A673 (cell line): ENCODE measurements around the gene NTF3. TPM values are rescaled to one million over a fixed set of nuclear protein-coding genes. Genes with fewer than 3 reads are reported as not detected.

ENCODE experiments used
- BruUV-seq: library from RNA; stranded (reverse); fragments of 400-500 nt; replicated peaks from 2 replicates; lab custom pipeline; 2021; lab: Mats Ljungman, UMichigan
- CTCF ChIA-PET: fragments of 300-600 bp; sonication (Branson Sonifier 250); formaldehyde crosslinking; loops from one replicate; lab custom pipeline; 2022; ENCODE audit warnings: antibody characterized with exemption; lab: Charles Lee
- POLR2A ChIA-PET: fragments of 300-600 bp; sonication (Branson Sonifier 250); formaldehyde crosslinking; loops from one replicate; lab custom pipeline; 2022; ENCODE audit warnings: antibody characterized with exemption; ENCODE audit not compliant: low non-redundant PET; lab: Charles Lee
- DNase-seq: peaks from one replicate; pipeline ENCODE4 v3.0.0-alpha.2; 2015; ENCODE audit warnings: low spot score
- H3K27ac ChIP-seq: fragments of 200-600 bp; sonication (generic); 2 replicates; pipeline ENCODE4 v1.5.1; 2016; ENCODE audit warnings: mixed run types, low read depth, mild to moderate bottlenecking, mixed read lengths, antibody characterized with exemption, low read length; ENCODE audit not compliant: poor library complexity, severe bottlenecking
- H3K27me3 ChIP-seq: fragments of 200-600 bp; sonication (generic); replicated peaks from 2 replicates; pipeline ENCODE4 v1.6.1; 2017; ENCODE audit warnings: mixed run types, low read depth, mild to moderate bottlenecking, mixed read lengths, antibody characterized with exemption, low read length; ENCODE audit not compliant: insufficient read depth, poor library complexity
- H3K36me3 ChIP-seq: fragments of 200-600 bp; sonication (generic); 2 replicates; pipeline ENCODE4 v1.6.1; 2016; ENCODE audit warnings: mixed run types, mild to moderate bottlenecking, mixed read lengths, antibody characterized with exemption, low read length; ENCODE audit not compliant: insufficient read depth, poor library complexity, severe bottlenecking
- H3K4me1 ChIP-seq: fragments of 200-600 bp; sonication (generic); 2 replicates; pipeline ENCODE4 v1.6.1; 2017; ENCODE audit warnings: mixed run types, mild to moderate bottlenecking, mixed read lengths, antibody characterized with exemption, low read length; ENCODE audit not compliant: insufficient read depth, poor library complexity, severe bottlenecking
- H3K4me3 ChIP-seq: fragments of 200-600 bp; sonication (generic); 2 replicates; pipeline ENCODE4 v1.5.1; 2016; ENCODE audit warnings: low read depth, mixed run types, mild to moderate bottlenecking, mixed read lengths, low read length; ENCODE audit not compliant: poor library complexity, severe bottlenecking
- H3K9me3 ChIP-seq: fragments of 200-600 bp; sonication (generic); 2 replicates; pipeline ENCODE4 v1.6.1; 2016; ENCODE audit warnings: mixed run types, low read depth, mild to moderate bottlenecking, mixed read lengths, antibody characterized with exemption, low read length; ENCODE audit not compliant: poor library complexity, severe bottlenecking
- CTCF ChIP-seq: fragments of 300-800, 200-600 bp; sonication (generic); conservative IDR thresholded peaks from 2 replicates; pipeline ENCODE4 v1.5.1; 2017; ENCODE audit warnings: low read depth, mild to moderate bottlenecking, antibody characterized with exemption, low read length, moderate library complexity, mixed read lengths
- EZH2 ChIP-seq: fragments of 200-600 bp; sonication (generic); IDR thresholded peaks from 2 replicates; pipeline ENCODE4 v1.6.1; 2017; ENCODE audit warnings: borderline replicate concordance, low read depth, mild to moderate bottlenecking, mixed read lengths, antibody characterized with exemption, low read length; ENCODE audit not compliant: poor library complexity, severe bottlenecking
- intact Hi-C: fragments of 100-400 bp; cut with micrococcal nuclease; formaldehyde crosslinking; loops from one replicate; pipeline ENCODE4 v1.10.0; 2022; ENCODE audit not compliant: unreplicated experiment
- total RNA-seq: library from RNA; stranded (reverse); gene quantifications from 2 replicates; pipeline ENCODE4 v1.2.3, GENCODE V29; 2021

Gene NTF3
- total RNA-seq, 1 experiment from 2014 or later, result not detected

GRCh38 chr12:5441497-5442236 lies 9.8 kb downstream of the NTF3 start:
- Histone ChIP-seq H3K4me3 (no peak overlapping the region), H3K9me3 (no peaks in the 10 kb centered on the region), H3K4me1 (no peaks in the 10 kb centered on the region), H3K36me3 (no peaks in the 10 kb centered on the region), H3K27ac (no peak overlapping the region), H3K27me3 (peaks cover 61% of the 10 kb centered on the region)
- POLR2A ChIA-PET, result no interaction called here
- no peak for DNase-seq
- TF ChIP-seq EZH2 (no peak), CTCF (no peak)
- no TSS peak for BruUV-seq
- intact Hi-C loops, result loop anchor here (1.0 to 5.0 kb wide), 3 partner anchors 241 to 369 kb away; no protein-coding TSS in a partner anchor
- CTCF ChIA-PET, result interaction anchor here (0.6 to 1.0 kb wide), 2 partner anchors 241 to 268 kb away, joined by 3 read pairs; no protein-coding TSS in a partner anchor

GRCh38 chr12:5442251-5443006 lies 10.5 kb downstream of the NTF3 start:
- POLR2A ChIA-PET, result no interaction called here
- no TSS peak for BruUV-seq
- Histone ChIP-seq H3K27ac (no peak overlapping the region), H3K9me3 (no peaks in the 10 kb centered on the region), H3K36me3 (no peaks in the 10 kb centered on the region), H3K27me3 (peaks cover 60% of the 10 kb centered on the region), H3K4me3 (no peak overlapping the region), H3K4me1 (no peaks in the 10 kb centered on the region)
- CTCF ChIA-PET, result interaction anchor here (0.6 to 1.0 kb wide), 2 partner anchors 242 to 269 kb away, joined by 3 read pairs; no protein-coding TSS in a partner anchor
- intact Hi-C loops, result loop anchor here (1.0 to 5.0 kb wide), 3 partner anchors 242 to 370 kb away; no protein-coding TSS in a partner anchor
- DNase-seq, result peak; percentile 32
- TF ChIP-seq EZH2 (no peak), CTCF (peak; percentile 54)

- Histone ChIP-seq H3K4me3 (no peak overlapping the region), H3K9me3 (no peaks in the 10 kb centered on the region), H3K4me1 (no peaks in the 10 kb centered on the region), H3K27me3 (peaks cover 69% of the 10 kb centered on the region), H3K27ac (no peak overlapping the region), H3K36me3 (no peaks in the 10 kb centered on the region)
- TF ChIP-seq EZH2 (no peak), CTCF (no peak)
- no peak for DNase-seq
- no TSS peak for BruUV-seq
- intact Hi-C loops, result loop anchor here (5.0 kb wide), 1 partner anchor 372 kb away; no protein-coding TSS in a partner anchor
- CTCF ChIA-PET, result interaction anchor here (0.5 kb wide), 1 partner anchor 94 kb away, joined by 5 read pairs; no protein-coding TSS in a partner anchor
- POLR2A ChIA-PET, result no interaction called here
Measured at GRCh38 chr12:5444520-5444919, 12.6 kb downstream of the NTF3 start.
